Measurements from ENCODE around the gene DNMT1.

Gene DNMT1

GRCh38 chr19:10107817-10108367, 86.9 kb downstream of the DNMT1 start:
- no peak for TF ChIP-seq PPARA (CRISPR knock-in tag; IDR thresholded peaks at IDR 0.05; ENCODE audit: borderline replicate concordance)
- no peak for TF ChIP-seq ESRRG (CRISPR knock-in tag; IDR thresholded peaks at IDR 0.05)
- TF ChIP-seq PATZ1 (CRISPR knock-in tag; IDR thresholded peaks at IDR 0.05; ENCODE audit: borderline replicate concordance), result no peak
- TF ChIP-seq ZFP30 (CRISPR knock-in tag; IDR thresholded peaks at IDR 0.05), result no peak
- no peak for TF ChIP-seq TOX (CRISPR knock-in tag; IDR thresholded peaks at IDR 0.05; ENCODE audit: borderline replicate concordance)
- TF ChIP-seq ZFP3 (CRISPR knock-in tag; IDR thresholded peaks at IDR 0.05), result no peak
- TF ChIP-seq ISL1 (CRISPR knock-in tag; IDR thresholded peaks at IDR 0.05), result no peak
- no peak for TF ChIP-seq ZNF70 (CRISPR knock-in tag; IDR thresholded peaks at IDR 0.05)
- no peak for TF ChIP-seq TCF4 (CRISPR knock-in tag; IDR thresholded peaks at IDR 0.05; ENCODE audit: borderline replicate concordance)
- no peak for TF ChIP-seq TSHZ2 (CRISPR knock-in tag; IDR thresholded peaks at IDR 0.05)
- TF ChIP-seq SNAI2 (CRISPR knock-in tag; IDR thresholded peaks at IDR 0.05), result no peak
- TF ChIP-seq RARB (CRISPR knock-in tag; IDR thresholded peaks at IDR 0.05), result no peak
- no peak for TF ChIP-seq CREB5 (CRISPR knock-in tag; IDR thresholded peaks at IDR 0.05; ENCODE audit: low read depth)

GRCh38 chr19:10107254-10107653, 87.5 kb downstream of the DNMT1 start:
- ATAC-seq, result no peak
- no peak for TF ChIP-seq CSRNP3 (CRISPR knock-in tag; IDR thresholded peaks at IDR 0.05)
- TF ChIP-seq PATZ1 (CRISPR knock-in tag; IDR thresholded peaks at IDR 0.05; ENCODE audit: borderline replicate concordance), result no peak
- no peak for TF ChIP-seq TOX (CRISPR knock-in tag; IDR thresholded peaks at IDR 0.05; ENCODE audit: borderline replicate concordance)
- no peak for TF ChIP-seq ZNF8 (CRISPR knock-in tag; IDR thresholded peaks at IDR 0.05)
- no peak for TF ChIP-seq CREB5 (CRISPR knock-in tag; IDR thresholded peaks at IDR 0.05; ENCODE audit: low read depth)
- no peak for TF ChIP-seq ISL1 (CRISPR knock-in tag; IDR thresholded peaks at IDR 0.05)
- TF ChIP-seq GLIS3 (CRISPR knock-in tag; IDR thresholded peaks at IDR 0.05), result no peak
- TF ChIP-seq RARB (CRISPR knock-in tag; IDR thresholded peaks at IDR 0.05), result no peak
- TF ChIP-seq TSHZ2 (CRISPR knock-in tag; IDR thresholded peaks at IDR 0.05), result no peak

More at GRCh38 chr19:10107817-10108367, 86.9 kb downstream of the DNMT1 start:
- no peak for ATAC-seq

Data from SK-N-SH treated with all-trans-retinoic acid at 6 μM for 48 hours (cell line).